HL-60 (cell line): Measurements from ENCODE around the gene PTPRD.

ENCODE experiments used
- DNase-seq, 2 experiments: peaks; one replicate each; pipeline ENCODE4 v3.0.0-alpha.2; 2010 to 2020; ENCODE audit warnings: low read depth in 1 of 2, low spot score in 1 of 2
- H3K27ac ChIP-seq: fragments of 250-450 bp; sonication (Bioruptor Pico); replicated peaks from 2 replicates; pipeline ENCODE4 v1.5.1; 2020; ENCODE audit warnings: mild to moderate bottlenecking, moderate library complexity
- H3K27me3 ChIP-seq: fragments of 250-450 bp; sonication (Bioruptor Pico); 2 replicates; pipeline ENCODE4 v1.5.1; 2021; ENCODE audit warnings: mild to moderate bottlenecking, moderate library complexity; ENCODE audit not compliant: insufficient read depth, poor library complexity, severe bottlenecking
- H3K4me3 ChIP-seq: replicated peaks from 2 replicates; pipeline ENCODE4 v1.5.1; 2011; ENCODE audit warnings: mild to moderate bottlenecking, control low read depth, low read length; ENCODE audit not compliant: insufficient read depth
- CTCF ChIP-seq: IDR thresholded peaks from one replicate; pipeline ENCODE4 v1.5.1; 2011; ENCODE audit warnings: low read length, control low read depth, inconsistent platforms; ENCODE audit not compliant: insufficient read depth
- GABPA ChIP-seq: IDR thresholded peaks from 2 replicates; pipeline ENCODE4 v1.6.1; 2012; ENCODE audit warnings: low read depth
- POLR2AphosphoS5 ChIP-seq: IDR thresholded peaks from 2 replicates; pipeline ENCODE4 v1.6.1; 2012; ENCODE audit warnings: low read depth
- SPI1 ChIP-seq: IDR thresholded peaks from 2 replicates; pipeline ENCODE4 v1.6.1; 2012; ENCODE audit warnings: low read depth, mild to moderate bottlenecking, borderline replicate concordance
- TF ChIP-seq, protein P1 (sequence below): IDR thresholded peaks from 2 replicates; pipeline ENCODE4 v1.6.1; 2012; ENCODE audit warnings: low read depth; ENCODE audit not compliant: insufficient replicate concordance

The PTPRD gene

DNA sequence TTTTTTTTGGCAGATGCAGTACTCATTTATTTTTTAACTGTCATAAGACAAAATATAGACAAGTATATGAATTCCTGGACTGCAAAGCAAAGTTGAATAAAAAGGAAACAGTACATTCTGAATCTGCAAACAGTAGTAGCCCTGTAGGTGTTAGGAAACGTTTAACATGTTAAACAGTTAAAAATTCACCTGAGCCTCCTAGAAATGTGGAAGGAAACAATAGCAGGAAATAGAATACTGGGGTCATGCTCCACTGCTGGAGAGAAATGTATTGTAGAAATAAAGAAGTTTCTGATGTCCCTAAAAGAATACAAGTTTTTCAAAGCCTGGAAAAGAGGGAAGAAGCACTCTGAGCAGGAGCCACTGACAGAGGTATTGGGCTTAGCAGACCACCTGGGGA, 866.0 kb downstream of the PTPRD start:
- no peaks in the 10 kb centered on the region for H3K27me3 ChIP-seq
- H3K4me3 ChIP-seq, result no peak overlapping the region
- no peak for DNase-seq
- no peak overlapping the region for H3K27ac ChIP-seq
- no peak for TF ChIP-seq SPI1
- TF ChIP-seq POLR2AphosphoS5, result no peak
- TF ChIP-seq, protein P1, sequence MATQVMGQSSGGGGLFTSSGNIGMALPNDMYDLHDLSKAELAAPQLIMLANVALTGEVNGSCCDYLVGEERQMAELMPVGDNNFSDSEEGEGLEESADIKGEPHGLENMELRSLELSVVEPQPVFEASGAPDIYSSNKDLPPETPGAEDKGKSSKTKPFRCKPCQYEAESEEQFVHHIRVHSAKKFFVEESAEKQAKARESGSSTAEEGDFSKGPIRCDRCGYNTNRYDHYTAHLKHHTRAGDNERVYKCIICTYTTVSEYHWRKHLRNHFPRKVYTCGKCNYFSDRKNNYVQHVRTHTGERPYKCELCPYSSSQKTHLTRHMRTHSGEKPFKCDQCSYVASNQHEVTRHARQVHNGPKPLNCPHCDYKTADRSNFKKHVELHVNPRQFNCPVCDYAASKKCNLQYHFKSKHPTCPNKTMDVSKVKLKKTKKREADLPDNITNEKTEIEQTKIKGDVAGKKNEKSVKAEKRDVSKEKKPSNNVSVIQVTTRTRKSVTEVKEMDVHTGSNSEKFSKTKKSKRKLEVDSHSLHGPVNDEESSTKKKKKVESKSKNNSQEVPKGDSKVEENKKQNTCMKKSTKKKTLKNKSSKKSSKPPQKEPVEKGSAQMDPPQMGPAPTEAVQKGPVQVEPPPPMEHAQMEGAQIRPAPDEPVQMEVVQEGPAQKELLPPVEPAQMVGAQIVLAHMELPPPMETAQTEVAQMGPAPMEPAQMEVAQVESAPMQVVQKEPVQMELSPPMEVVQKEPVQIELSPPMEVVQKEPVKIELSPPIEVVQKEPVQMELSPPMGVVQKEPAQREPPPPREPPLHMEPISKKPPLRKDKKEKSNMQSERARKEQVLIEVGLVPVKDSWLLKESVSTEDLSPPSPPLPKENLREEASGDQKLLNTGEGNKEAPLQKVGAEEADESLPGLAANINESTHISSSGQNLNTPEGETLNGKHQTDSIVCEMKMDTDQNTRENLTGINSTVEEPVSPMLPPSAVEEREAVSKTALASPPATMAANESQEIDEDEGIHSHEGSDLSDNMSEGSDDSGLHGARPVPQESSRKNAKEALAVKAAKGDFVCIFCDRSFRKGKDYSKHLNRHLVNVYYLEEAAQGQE, result no peak
- TF ChIP-seq CTCF, result no peak
- no peak for TF ChIP-seq GABPA

GRCh38 chr9:9743822-9744221, 869.0 kb downstream of the PTPRD start:
- no peak for DNase-seq
- TF ChIP-seq SPI1, result no peak
- TF ChIP-seq GABPA, result no peak
- Histone ChIP-seq H3K27me3 (no peaks in the 10 kb centered on the region), H3K27ac (no peak overlapping the region), H3K4me3 (no peak overlapping the region)

- H3K27me3 ChIP-seq, result no peaks in the 10 kb centered on the region
- no peak for DNase-seq
- no peak for TF ChIP-seq SPI1
- no peak for TF ChIP-seq POLR2AphosphoS5
- TF ChIP-seq, protein P1, result no peak
- no peak for TF ChIP-seq GABPA
- TF ChIP-seq CTCF, result no peak
- no peak overlapping the region for H3K27ac ChIP-seq
- H3K4me3 ChIP-seq, result no peak overlapping the region
Measured at GRCh38 chr9:9730174-9730573, 882.6 kb downstream of the PTPRD start.

DNA sequence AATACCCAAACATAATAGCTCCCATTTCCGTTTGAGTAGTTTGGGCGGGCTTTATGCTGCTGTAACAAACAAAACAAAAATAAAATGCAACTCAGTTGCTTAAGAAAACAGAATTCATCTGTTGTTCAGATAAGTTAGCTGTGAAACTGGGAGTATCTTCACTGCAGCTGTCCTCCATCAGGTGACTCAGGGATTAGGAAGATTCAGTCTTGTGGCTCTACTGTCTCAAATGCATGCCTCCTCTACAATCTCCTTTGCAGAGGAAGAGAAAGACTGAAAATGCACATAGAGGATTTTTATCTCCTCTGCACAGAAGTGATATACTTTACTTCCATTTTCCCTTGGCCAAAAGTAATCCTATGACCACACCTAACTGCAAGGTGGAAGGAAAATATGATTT, 883.7 kb downstream of the PTPRD start:
- Histone ChIP-seq H3K27ac (no peak overlapping the region), H3K27me3 (no peaks in the 10 kb centered on the region)
- no peak for DNase-seq

More for the DNA sequence above, 883.7 kb downstream of the PTPRD start:
- no peak for TF ChIP-seq CTCF
- no peak for TF ChIP-seq POLR2AphosphoS5
- no peak for TF ChIP-seq SPI1
- no peak for TF ChIP-seq GABPA
- TF ChIP-seq, protein P1, result no peak
- no peak overlapping the region for H3K4me3 ChIP-seq
